HepG2 (cell line): ENCODE results near the gene INTU. TPM values are rescaled to one million over a fixed set of nuclear protein-coding genes. Genes with fewer than 3 reads are reported as not detected.

Experiments
- ATAC-seq: fragments of 200-7000 bp; cut with Tn5 transposase; 3 replicates; pipeline ENCODE4 v1.9.1; 2020; ENCODE audit warnings: mild to moderate bottlenecking, moderate library complexity
- BruUV-seq: library from RNA; stranded (reverse); fragments of 400-500 nt; replicated peaks from 2 replicates; lab custom pipeline; 2021; lab: Mats Ljungman, UMichigan
- CTCF ChIA-PET: fragments of 300-600 bp; formaldehyde crosslinking; extraction: SDS; loops from one replicate; lab custom pipeline; 2021; ENCODE audit warnings: low total read pairs, inconsistent platforms, low intra/inter-chr PET ratio; lab: Yijun Ruan, JAX
- POLR2A ChIA-PET: fragments of 350-600 bp; sonication (Branson Sonifier 250); formaldehyde crosslinking; loops from one replicate; lab custom pipeline; 2020; ENCODE audit warnings: antibody characterized with exemption, inconsistent platforms; lab: Yijun Ruan, JAX
- DNase-seq: peaks from one replicate; pipeline ENCODE4 v3.0.0-alpha.2; 2015; ENCODE audit warnings: low spot score
- FAIRE-seq: peaks from 3 replicates; lab custom pipeline; 2011; peaks lifted over from hg19 to GRCh38; lab: Jason Lieb, UNC
- H2AFZ ChIP-seq: one replicate; pipeline ENCODE4 v1.6.1; 2011; ENCODE audit warnings: low read length, inconsistent platforms
- H3K27ac ChIP-seq: fragments of 300-600 bp; 3 replicates; pipeline ENCODE4 v1.8.0; 2011; ENCODE audit warnings: mixed run types, mild to moderate bottlenecking, mixed read lengths, low read length, inconsistent platforms; ENCODE audit not compliant: insufficient read depth; ENCODE audit errors: extremely low read length
- H3K27me3 ChIP-seq, 2 experiments: fragments of 200-600 bp in 1 of 2; 2 replicates in 1 of 2; 3 replicates in 1 of 2; pipeline versions ENCODE4 v1.6.0 to v1.8.0; 2011; ENCODE audit warnings: low read length in 2 of 2, mild to moderate bottlenecking in 2 of 2, moderate library complexity in 2 of 2, inconsistent platforms in 1 of 2; ENCODE audit not compliant: insufficient read depth in 2 of 2, control insufficient read depth in 1 of 2
- H3K36me3 ChIP-seq, 2 experiments: fragments of 200-600 bp in 1 of 2; replicated peaks in 1 of 2; 2 replicates in 1 of 2; 3 replicates in 1 of 2; pipeline versions ENCODE4 v1.5.1 to v1.8.0; 2011; ENCODE audit warnings: low read length in 2 of 2, inconsistent platforms in 1 of 2; ENCODE audit not compliant: insufficient read depth in 2 of 2, control insufficient read depth in 1 of 2
- H3K4me1 ChIP-seq: 2 replicates; pipeline ENCODE4 v1.5.1; 2012; ENCODE audit warnings: low read length, inconsistent platforms; ENCODE audit not compliant: insufficient read depth
- H3K4me2 ChIP-seq: 2 replicates; pipeline ENCODE4 v1.6.0; 2011; ENCODE audit warnings: low read depth, low read length, inconsistent platforms
- H3K4me3 ChIP-seq, 3 experiments: fragments of 200-600 bp in 1 of 3; sonication (generic), shearing (Covaris generic) in 1 of 3; replicated peaks in 1 of 3; 2 replicates each; pipeline ENCODE4 v1.5.1; 2011 to 2016; ENCODE audit warnings: low read length in 3 of 3, inconsistent platforms in 2 of 3, low read depth in 2 of 3, mild to moderate bottlenecking in 2 of 3, control low read depth in 1 of 3, mixed read lengths in 1 of 3; ENCODE audit not compliant: insufficient read depth in 1 of 3
- H3K79me2 ChIP-seq: one replicate; pipeline ENCODE4 v1.6.1; 2011; ENCODE audit warnings: low read length, inconsistent platforms; ENCODE audit not compliant: insufficient read depth
- H3K9ac ChIP-seq: 2 replicates; pipeline ENCODE4 v1.6.0; 2011; ENCODE audit warnings: mild to moderate bottlenecking, low read depth, low read length, inconsistent platforms; ENCODE audit not compliant: insufficient read depth
- H3K9me3 ChIP-seq: 2 replicates; pipeline ENCODE4 v1.5.1; 2012; ENCODE audit warnings: mild to moderate bottlenecking, low read length
- H4K20me1 ChIP-seq: 2 replicates; pipeline ENCODE4 v1.6.0; 2011; ENCODE audit warnings: inconsistent platforms, mild to moderate bottlenecking, low read length, moderate library complexity; ENCODE audit not compliant: insufficient read depth
- FOXP1 ChIP-seq, 2 experiments: fragments of 450-650 bp in 1 of 2; IDR thresholded peaks; 2 replicates each; pipeline ENCODE4 v1.6.1; 2017 to 2018; ENCODE audit warnings: antibody characterized with exemption in 1 of 2
- HOXA7 ChIP-seq: sonication (generic); formaldehyde crosslinking; IDR thresholded peaks from 2 replicates; pipeline ENCODE4 v1.8.1; 2022; ENCODE audit warnings: mild to moderate bottlenecking, missing genetic modification reagents, moderate library complexity
- ISL2 ChIP-seq: sonication (generic); formaldehyde crosslinking; IDR thresholded peaks from 2 replicates; pipeline ENCODE4 v1.5.0; 2020; ENCODE audit warnings: missing genetic modification reagents
- LBX2 ChIP-seq: sonication (generic); formaldehyde crosslinking; IDR thresholded peaks from 2 replicates; pipeline ENCODE4 v1.5.0; 2020; ENCODE audit warnings: missing genetic modification reagents, mild to moderate bottlenecking, borderline replicate concordance
- MIXL1 ChIP-seq: IDR thresholded peaks from 2 replicates; pipeline ENCODE4 v1.6.1; 2016
- U2AF1 ChIP-seq: fragments of 200-400 bp; formaldehyde crosslinking; optimal IDR thresholded peaks from 2 replicates; pipeline ENCODE3; 2017; ENCODE audit warnings: mild to moderate bottlenecking, low read depth, low read length
- ZBTB49 ChIP-seq: sonication (generic); formaldehyde crosslinking; IDR thresholded peaks from 2 replicates; pipeline ENCODE4 v1.4.0; 2020; ENCODE audit warnings: missing genetic modification reagents, borderline replicate concordance
- ZFP36 ChIP-seq: fragments of 150-350 bp; IDR thresholded peaks from 2 replicates; pipeline ENCODE4 v1.6.1; 2018; ENCODE audit warnings: borderline replicate concordance, low read length, low read depth; ENCODE audit not compliant: partially characterized antibody
- WGBS: methylation state at CpG from one replicate; pipeline ENCODE4 v1.1.6; 2017; ENCODE audit warnings: low lambda C conversion rate; 5-methylcytosine and 5-hydroxymethylcytosine counted together
- in situ Hi-C: cut with HindIII; loops from 2 replicates; pipeline ENCODE4 v1.10.0; 2017; ENCODE audit warnings: low pct_unique_long_range_greater_than_20kb; ENCODE audit not compliant: extremely low pct_ligation_motif_present
- intact Hi-C: fragments of 100-400 bp; cut with micrococcal nuclease; formaldehyde crosslinking; loops from one replicate; pipeline ENCODE4 v1.10.0; 2022; ENCODE audit not compliant: unreplicated experiment
- polyA plus RNA-seq, 8 experiments: library from polyadenylated mRNA; depleted of rRNA in 3 of 8; stranded (reverse) in 7 of 8; unstranded in 1 of 8; fragments of >200 nt; fragmentation: Illumina TruSeq in 4 of 8; extraction: Trizol in 4 of 8; gene quantifications; 2 replicates each; pipeline versions ENCODE4 v1.2.1 to v1.2.3, GENCODE V29; 2011 to 2016; ENCODE audit warnings: low read depth in 4 of 8, missing spikeins in 1 of 8, mixed read lengths in 1 of 8; ENCODE audit not compliant: insufficient read depth in 1 of 8
- total RNA-seq, 5 experiments: library from RNA; depleted of rRNA; stranded (reverse); fragments of >200 nt; fragmentation: Illumina TruSeq; extraction: Trizol; gene quantifications; 2 replicates each; pipeline ENCODE4 v1.2.3, GENCODE V29; 2016; ENCODE audit warnings: low read depth in 1 of 5

INTU gene
- total and polyA plus RNA-seq, 2 of the 13 experiments (the other 11 are each of a cell fraction or from before 2014, with no cell fraction given), result 5.3 to 6.2 TPM

GRCh38 chr4:127698789-127699200, 66.0 kb downstream of the INTU start:
- H3K4me3 ChIP-seq, result no peak overlapping the region
- 100% methylated on average over 4 of the region's 4 CpGs for WGBS
- H3K4me2 ChIP-seq, result no peak overlapping the region
- no peak overlapping the region for H2AFZ ChIP-seq
- FAIRE-seq (no peak), DNase-seq (no peak), ATAC-seq (no peak)
- H3K4me1 ChIP-seq, result no peaks in the 10 kb centered on the region
- no peak overlapping the region for H3K9ac ChIP-seq
- ChIA-PET POLR2A (no interaction called here), CTCF (no interaction called here)
- H4K20me1 ChIP-seq, result no peaks in the 10 kb centered on the region
- no peaks in the 10 kb centered on the region for H3K79me2 ChIP-seq
- no TSS peak for BruUV-seq
- in situ Hi-C loops (no loop called here), intact Hi-C loops (no loop called here)
- H3K27me3 ChIP-seq, result no peaks in the 10 kb centered on the region
- H3K27ac ChIP-seq, result no peak overlapping the region
- H3K9me3 ChIP-seq, result no peaks in the 10 kb centered on the region
- TF ChIP-seq U2AF1 (no peak), ZBTB49 (no peak), HOXA7 (CRISPR knock-in tag) (no peak)
- no peaks in the 10 kb centered on the region for H3K36me3 ChIP-seq

- TF ChIP-seq FOXP1 (IDR thresholded peaks at IDR 0.05) (no peak), FOXP1 (CRISPR knock-in tag; IDR thresholded peaks at IDR 0.05) (no peak), ISL2 (no peak), LBX2 (no peak), MIXL1 (CRISPR knock-in tag) (no peak), ZFP36 (no peak)
- peak; percentile 65 for DNase-seq
- in situ Hi-C loops, result no loop called here
- no peaks in the 10 kb centered on the region for H3K9me3 ChIP-seq
- no TSS peak for BruUV-seq
- no peaks in the 10 kb centered on the region for H3K27me3 ChIP-seq
- intact Hi-C loops, result no loop called here
- POLR2A ChIA-PET, result no interaction called here
- H2AFZ ChIP-seq, result no peak overlapping the region
- H3K4me2 ChIP-seq, result no peak overlapping the region
- H3K79me2 ChIP-seq, result no peaks in the 10 kb centered on the region
- peaks cover 5% of the 10 kb centered on the region; the same call in 1 of the 2 replicates for H3K4me1 ChIP-seq
- FAIRE-seq, result no peak
- no peak overlapping the region for H3K27ac ChIP-seq
- H3K4me3 ChIP-seq, result no peak overlapping the region
- H3K9ac ChIP-seq, result no peak overlapping the region
- peak; percentile 41; the same call in 2 of the 3 replicates for ATAC-seq
- H4K20me1 ChIP-seq, result no peaks in the 10 kb centered on the region
- WGBS, result 69% methylated on average over 5 of the region's 5 CpGs
- H3K36me3 ChIP-seq, result peaks cover 3 to 8% of the 10 kb centered on the region in 2 experiments; a peak in 3 of 5 replicates
- CTCF ChIA-PET, result no interaction called here
Measured at GRCh38 chr4:127708985-127709384, 76.2 kb downstream of the INTU start.
